ENCODE results near the gene PIK3R3.
"Not testable (repeated sequence)": the region's sequence is repeated elsewhere in the genome, so short reads cannot be mapped to it uniquely, and the experiment has no call there.

Gene PIK3R3

DNA sequence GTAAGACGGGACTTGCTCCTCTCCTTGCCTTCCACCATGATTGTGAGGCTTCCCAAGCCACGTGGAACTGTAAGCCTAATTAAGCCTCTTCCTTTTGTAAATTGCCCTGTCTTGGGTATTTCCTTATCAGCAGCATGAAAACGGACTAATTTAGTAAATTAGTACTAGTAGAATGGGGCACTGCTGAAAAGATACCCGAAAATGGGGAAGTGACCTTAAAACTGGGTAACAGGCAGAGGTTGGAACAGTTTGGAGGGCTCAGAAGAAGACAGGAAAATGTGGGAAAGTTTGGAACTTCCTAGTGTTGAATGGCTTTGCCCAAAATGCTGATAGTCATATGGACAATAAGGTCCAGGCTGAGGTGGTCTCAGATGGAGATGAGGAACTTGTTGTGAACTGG, 75.2 kb downstream of the PIK3R3 start:
- not testable (repeated sequence) for H3K27me3 ChIP-seq (ENCODE audit: control insufficient read depth in 5 of 5, insufficient read depth in 4 of 5, low read length in 5 of 5); H3K9me3 ChIP-seq (ENCODE audit: control insufficient read depth in 5 of 5, low read length in 5 of 5); H3K27ac ChIP-seq (ENCODE audit: low read depth, low read length); H3K4me3 ChIP-seq (ENCODE audit: low read depth in 1 of 5, low read length in 5 of 5); H3K4me1 ChIP-seq (ENCODE audit: control insufficient read depth in 5 of 5, insufficient read depth in 5 of 5, low read length in 5 of 5); H3K9ac ChIP-seq (ENCODE audit: low read length in 5 of 5)
- H3K36me3 ChIP-seq (ENCODE audit: control insufficient read depth in 5 of 5, insufficient read depth in 5 of 5, low read length in 5 of 5), result peaks cover 0 to 37% (median 28%) of the 10 kb centered on the region in 5 donors

DNA sequence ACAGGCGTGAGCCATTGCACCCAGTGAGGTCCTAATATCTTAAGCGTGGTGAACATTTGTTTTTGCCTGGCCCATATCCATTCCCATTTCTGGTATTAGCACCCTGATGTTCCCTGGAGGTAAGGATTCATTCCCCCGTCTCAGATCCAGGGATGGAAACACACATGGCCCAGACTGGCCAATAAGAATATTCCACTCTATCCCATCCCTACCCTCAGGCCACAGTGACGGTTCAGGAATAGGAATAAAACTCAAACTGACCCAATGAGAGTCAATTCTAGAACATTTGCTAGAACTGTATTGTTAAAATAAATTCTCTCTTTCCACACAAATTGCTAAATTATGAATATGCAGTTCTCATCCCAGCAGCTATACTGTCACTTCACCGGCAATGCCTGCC, 76.1 kb downstream of the PIK3R3 start:
- H3K27me3 ChIP-seq (ENCODE audit: control insufficient read depth in 5 of 5, insufficient read depth in 4 of 5, low read length in 5 of 5), result no peaks in the 10 kb centered on the region
- no peaks in the 10 kb centered on the region for H3K9me3 ChIP-seq (ENCODE audit: control insufficient read depth in 5 of 5, low read length in 5 of 5)
- H3K4me1 ChIP-seq (ENCODE audit: control insufficient read depth in 5 of 5, insufficient read depth in 5 of 5, low read length in 5 of 5), result no peaks in the 10 kb centered on the region
- peaks cover 0 to 32% (median 23%) of the 10 kb centered on the region in 5 donors for H3K36me3 ChIP-seq (ENCODE audit: control insufficient read depth in 5 of 5, insufficient read depth in 5 of 5, low read length in 5 of 5)
- H3K4me3 ChIP-seq (ENCODE audit: low read depth in 1 of 5, low read length in 5 of 5), result no peak overlapping the region
- H3K27ac ChIP-seq (ENCODE audit: low read depth, low read length), result no peak overlapping the region
- H3K9ac ChIP-seq (ENCODE audit: low read length in 5 of 5), result no peak overlapping the region

DNA sequence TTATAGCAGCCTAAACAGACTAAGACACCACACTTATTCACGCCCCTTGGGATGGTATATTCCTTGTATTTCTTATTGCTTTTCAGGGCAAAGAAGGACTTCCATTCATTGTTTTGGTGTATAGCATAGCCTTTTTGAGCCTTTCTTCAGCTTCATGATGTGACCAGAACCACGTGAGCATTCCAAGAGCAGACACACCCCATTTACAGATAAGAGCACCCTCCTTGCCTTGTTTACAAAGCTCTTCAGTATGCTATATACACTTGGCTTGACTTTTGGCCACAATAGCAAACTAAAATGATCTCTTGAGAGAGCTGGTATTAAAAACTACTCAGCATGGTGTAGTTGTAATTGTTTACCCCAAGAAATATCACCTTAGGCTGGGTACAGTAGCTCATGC, 78.7 kb downstream of the PIK3R3 start:
- Histone ChIP-seq H3K4me3 (ENCODE audit: low read depth in 1 of 5, low read length in 5 of 5) (no peak overlapping the region), H3K27me3 (ENCODE audit: control insufficient read depth in 5 of 5, insufficient read depth in 4 of 5, low read length in 5 of 5) (no peaks in the 10 kb centered on the region), H3K4me1 (ENCODE audit: control insufficient read depth in 5 of 5, insufficient read depth in 5 of 5, low read length in 5 of 5) (no peaks in the 10 kb centered on the region), H3K36me3 (ENCODE audit: control insufficient read depth in 5 of 5, insufficient read depth in 5 of 5, low read length in 5 of 5) (peaks cover 0 to 18% (median 13%) of the 10 kb centered on the region in 5 donors), H3K9me3 (ENCODE audit: control insufficient read depth in 5 of 5, low read length in 5 of 5) (no peaks in the 10 kb centered on the region), H3K27ac (ENCODE audit: low read depth, low read length) (no peak overlapping the region), H3K9ac (ENCODE audit: low read length in 5 of 5) (no peak overlapping the region)

DNA sequence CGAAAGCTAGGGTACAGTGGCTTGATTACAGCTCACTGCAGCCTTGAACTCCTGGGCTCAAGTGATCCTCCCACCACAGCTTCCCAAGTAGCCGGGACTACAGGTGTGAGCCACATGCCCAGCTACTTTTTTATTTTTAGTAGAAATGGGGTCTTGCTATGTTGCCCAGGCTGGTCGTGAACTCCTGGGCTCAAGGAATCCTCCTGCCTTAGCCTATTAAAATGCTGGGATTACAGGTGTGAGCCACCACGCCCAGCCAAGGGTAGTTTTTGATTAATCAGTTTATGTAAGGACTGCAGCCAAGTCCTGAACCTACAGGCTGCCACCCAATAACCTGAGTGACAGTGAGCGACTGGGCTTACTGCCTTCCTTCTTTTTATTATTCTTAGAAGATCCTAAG, 88.3 kb downstream of the PIK3R3 start:
- Histone ChIP-seq H3K9me3 (ENCODE audit: control insufficient read depth in 5 of 5, low read length in 5 of 5) (no peaks in the 10 kb centered on the region), H3K36me3 (ENCODE audit: control insufficient read depth in 5 of 5, insufficient read depth in 5 of 5, low read length in 5 of 5) (peaks cover 0 to 35% (median 11%) of the 10 kb centered on the region in 5 donors), H3K4me3 (ENCODE audit: low read depth in 1 of 5, low read length in 5 of 5) (no peak overlapping the region), H3K4me1 (ENCODE audit: control insufficient read depth in 5 of 5, insufficient read depth in 5 of 5, low read length in 5 of 5) (peaks cover 0 to 23% (median 0%) of the 10 kb centered on the region in 5 donors), H3K9ac (ENCODE audit: low read length in 5 of 5) (no peak overlapping the region), H3K27me3 (ENCODE audit: control insufficient read depth in 5 of 5, insufficient read depth in 4 of 5, low read length in 5 of 5) (peaks cover 0 to 5% (median 0%) of the 10 kb centered on the region in 5 donors), H3K27ac (ENCODE audit: low read depth, low read length) (no peak overlapping the region)

DNA sequence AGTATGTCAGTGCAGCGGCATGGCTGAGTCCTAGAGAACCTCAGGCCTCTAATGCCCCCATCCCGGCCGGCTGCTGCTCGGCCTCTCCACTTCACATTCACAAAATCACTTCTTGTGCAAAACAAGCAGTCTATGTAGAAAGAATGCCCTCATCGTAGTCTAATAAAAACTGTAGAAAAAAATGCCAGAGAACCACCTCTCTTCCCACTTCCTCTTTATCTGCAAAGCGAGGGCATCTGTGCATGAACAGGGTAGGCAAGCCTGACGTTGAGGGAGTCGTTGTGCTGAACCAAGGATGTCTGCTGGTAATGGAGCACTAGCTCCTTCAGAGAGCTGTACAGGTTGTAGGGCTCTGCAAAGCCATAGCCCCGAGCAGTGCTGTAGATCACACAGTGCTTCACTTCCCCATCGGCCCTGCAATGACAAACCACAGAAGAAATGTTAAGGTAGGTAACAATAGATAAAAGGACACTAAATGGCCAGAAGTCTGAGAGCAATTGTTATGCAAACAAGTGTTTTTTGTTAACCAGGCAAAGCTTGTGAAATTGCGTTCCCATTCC, 88.9 kb downstream of the PIK3R3 start:
- Histone ChIP-seq H3K36me3 (ENCODE audit: control insufficient read depth in 5 of 5, insufficient read depth in 5 of 5, low read length in 5 of 5) (peaks cover 0 to 35% (median 11%) of the 10 kb centered on the region in 5 donors), H3K4me1 (ENCODE audit: control insufficient read depth in 5 of 5, insufficient read depth in 5 of 5, low read length in 5 of 5) (peaks cover 0 to 23% (median 0%) of the 10 kb centered on the region in 5 donors), H3K27me3 (ENCODE audit: control insufficient read depth in 5 of 5, insufficient read depth in 4 of 5, low read length in 5 of 5) (peaks cover 0 to 5% (median 0%) of the 10 kb centered on the region in 5 donors), H3K27ac (ENCODE audit: low read depth, low read length) (no peak overlapping the region), H3K9me3 (ENCODE audit: control insufficient read depth in 5 of 5, low read length in 5 of 5) (no peaks in the 10 kb centered on the region), H3K4me3 (ENCODE audit: low read depth in 1 of 5, low read length in 5 of 5) (no peak overlapping the region), H3K9ac (ENCODE audit: low read length in 5 of 5) (no peak overlapping the region)

DNA sequence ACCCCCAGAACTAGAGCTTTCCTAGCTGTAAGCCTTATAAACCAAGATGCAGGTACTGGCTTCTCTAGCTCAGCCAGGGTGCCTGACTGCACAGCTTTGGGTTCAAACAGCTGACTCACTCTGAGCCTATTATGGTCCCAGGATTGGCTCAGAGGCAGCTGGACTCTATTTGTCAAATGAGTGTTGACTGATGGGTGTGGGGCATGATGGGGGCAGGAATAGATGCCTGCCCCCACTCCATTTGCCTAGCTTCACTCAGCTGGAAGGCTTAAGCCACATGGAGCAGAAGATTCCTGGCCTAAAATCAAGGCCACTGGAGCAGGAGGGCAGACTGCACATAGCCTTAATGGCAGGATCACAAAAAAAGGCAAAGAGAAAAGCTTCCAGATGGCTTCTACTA, 90.5 kb downstream of the PIK3R3 start:
- H3K4me1 ChIP-seq (ENCODE audit: control insufficient read depth in 5 of 5, insufficient read depth in 5 of 5, low read length in 5 of 5), result peaks cover 0 to 35% (median 0%) of the 10 kb centered on the region in 5 donors
- no peak overlapping the region for H3K27ac ChIP-seq (ENCODE audit: low read depth, low read length)
- no peaks in the 10 kb centered on the region for H3K9me3 ChIP-seq (ENCODE audit: control insufficient read depth in 5 of 5, low read length in 5 of 5)
- peaks cover 0 to 3% (median 0%) of the 10 kb centered on the region in 5 donors for H3K27me3 ChIP-seq (ENCODE audit: control insufficient read depth in 5 of 5, insufficient read depth in 4 of 5, low read length in 5 of 5)
- H3K9ac ChIP-seq (ENCODE audit: low read length in 5 of 5), result peak overlapping the region in 1 of 5 donors; percentile 3
- no peak overlapping the region for H3K4me3 ChIP-seq (ENCODE audit: low read depth in 1 of 5, low read length in 5 of 5)
- peaks cover 0 to 35% (median 11%) of the 10 kb centered on the region in 5 donors for H3K36me3 ChIP-seq (ENCODE audit: control insufficient read depth in 5 of 5, insufficient read depth in 5 of 5, low read length in 5 of 5)

DNA sequence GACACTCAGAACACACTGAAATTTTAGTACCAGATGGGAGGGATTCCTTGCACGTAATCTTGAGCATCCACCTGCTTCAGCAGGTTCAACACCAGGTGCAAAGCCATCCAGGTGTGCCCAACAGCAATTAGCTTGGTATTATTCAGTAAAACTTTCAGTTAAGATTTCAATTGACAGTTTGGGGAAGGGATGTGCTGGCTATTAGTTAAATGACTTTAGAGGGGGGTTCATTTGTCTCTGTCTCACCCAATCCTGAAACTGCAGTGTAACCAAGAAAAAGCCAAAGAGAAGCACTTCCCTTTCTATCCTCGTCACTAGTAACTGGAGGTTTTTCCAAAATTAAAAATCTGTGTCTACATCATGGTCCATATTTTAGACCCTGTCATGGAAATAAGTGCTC, 90.9 kb downstream of the PIK3R3 start:
- H3K27ac ChIP-seq (ENCODE audit: low read depth, low read length), result no peak overlapping the region
- H3K27me3 ChIP-seq (ENCODE audit: control insufficient read depth in 5 of 5, insufficient read depth in 4 of 5, low read length in 5 of 5), result peaks cover 0 to 3% (median 0%) of the 10 kb centered on the region in 5 donors
- H3K4me1 ChIP-seq (ENCODE audit: control insufficient read depth in 5 of 5, insufficient read depth in 5 of 5, low read length in 5 of 5), result peaks cover 0 to 35% (median 0%) of the 10 kb centered on the region in 5 donors
- H3K9me3 ChIP-seq (ENCODE audit: control insufficient read depth in 5 of 5, low read length in 5 of 5), result no peaks in the 10 kb centered on the region
- H3K4me3 ChIP-seq (ENCODE audit: low read depth in 1 of 5, low read length in 5 of 5), result no peak overlapping the region
- peak overlapping the region in 1 of 5 donors; percentile 3 for H3K9ac ChIP-seq (ENCODE audit: low read length in 5 of 5)
- peaks cover 0 to 35% (median 9%) of the 10 kb centered on the region in 5 donors for H3K36me3 ChIP-seq (ENCODE audit: control insufficient read depth in 5 of 5, insufficient read depth in 5 of 5, low read length in 5 of 5)

DNA sequence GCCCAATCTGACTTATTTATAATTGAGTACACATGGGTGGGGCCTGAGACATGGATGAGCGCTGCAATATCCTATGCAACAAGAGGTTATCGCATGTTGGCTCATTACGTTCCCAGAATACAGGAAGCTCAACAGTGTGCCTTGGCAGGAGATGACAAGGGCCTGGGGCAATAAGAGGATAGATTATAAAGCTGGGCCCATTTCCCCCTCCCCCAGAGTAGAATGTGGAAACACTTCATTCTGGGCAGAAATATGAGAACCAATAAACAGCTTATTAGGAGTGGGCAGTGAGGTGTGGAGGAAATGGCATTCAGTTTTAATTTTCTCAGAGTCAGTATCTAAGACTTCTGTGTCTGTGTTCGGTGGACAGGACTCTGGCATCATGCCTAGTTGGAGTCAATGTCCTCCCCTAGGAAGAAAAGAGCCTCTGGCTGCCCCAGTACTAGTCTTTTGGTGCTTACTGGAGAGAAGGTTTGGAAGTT, 92.8 kb downstream of the PIK3R3 start:
- H3K9me3 ChIP-seq (ENCODE audit: control insufficient read depth in 5 of 5, low read length in 5 of 5), result no peaks in the 10 kb centered on the region
- no peak overlapping the region for H3K27ac ChIP-seq (ENCODE audit: low read depth, low read length)
- no peak overlapping the region for H3K9ac ChIP-seq (ENCODE audit: low read length in 5 of 5)
- H3K4me3 ChIP-seq (ENCODE audit: low read depth in 1 of 5, low read length in 5 of 5), result no peak overlapping the region
- no peaks in the 10 kb centered on the region for H3K27me3 ChIP-seq (ENCODE audit: control insufficient read depth in 5 of 5, insufficient read depth in 4 of 5, low read length in 5 of 5)
- peaks cover 0 to 30% (median 15%) of the 10 kb centered on the region in 5 donors for H3K36me3 ChIP-seq (ENCODE audit: control insufficient read depth in 5 of 5, insufficient read depth in 5 of 5, low read length in 5 of 5)
- peaks cover 0 to 35% (median 0%) of the 10 kb centered on the region in 5 donors for H3K4me1 ChIP-seq (ENCODE audit: control insufficient read depth in 5 of 5, insufficient read depth in 5 of 5, low read length in 5 of 5)

DNA sequence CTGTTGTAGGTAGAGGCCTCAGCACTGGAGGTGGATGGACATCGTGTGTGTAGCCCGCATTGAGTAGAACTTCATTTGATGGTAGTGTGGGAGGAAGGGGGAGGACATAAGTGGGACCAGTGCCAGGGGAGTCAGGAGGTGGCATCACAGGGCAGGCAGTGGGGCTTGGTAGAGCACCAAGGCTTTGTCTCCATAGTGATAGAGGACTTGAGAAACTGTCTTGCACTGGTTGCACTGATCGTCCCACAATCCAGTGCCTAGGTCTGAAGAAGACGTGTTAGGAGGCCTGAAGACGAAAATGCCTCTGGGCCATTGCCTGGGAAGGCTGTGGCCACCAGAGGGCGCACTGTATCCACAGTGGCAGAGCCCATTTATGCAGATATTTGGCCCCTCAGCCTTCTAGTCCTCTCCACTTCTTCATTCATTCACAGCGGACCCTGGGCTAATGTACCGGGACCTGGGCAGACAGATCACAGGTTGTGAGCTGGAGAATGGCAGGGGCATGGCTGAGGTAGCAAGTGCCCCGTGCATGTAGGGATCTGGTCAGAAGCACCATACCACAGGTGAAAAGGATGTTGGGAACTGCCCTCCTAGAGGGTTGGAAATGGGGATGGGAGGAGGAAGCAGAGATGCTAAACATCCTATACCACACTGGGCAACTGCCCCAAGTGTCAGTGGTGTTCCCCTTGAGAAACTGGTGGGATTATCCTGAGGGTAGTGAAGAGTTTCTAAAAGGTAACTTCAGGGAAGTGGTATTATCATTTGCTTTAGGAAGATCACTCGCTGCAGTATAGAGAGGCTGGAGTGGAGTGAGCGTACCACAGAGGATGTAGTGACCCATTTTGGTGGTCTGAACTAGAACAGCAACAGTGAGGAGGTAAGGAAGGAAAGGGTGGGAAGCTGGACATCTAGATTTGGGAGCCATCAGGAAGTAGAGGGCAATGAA, 95.3 kb downstream of the PIK3R3 start:
- H3K9ac ChIP-seq (ENCODE audit: low read length in 5 of 5), result no peak overlapping the region
- no peaks in the 10 kb centered on the region for H3K27me3 ChIP-seq (ENCODE audit: control insufficient read depth in 5 of 5, insufficient read depth in 4 of 5, low read length in 5 of 5)
- H3K36me3 ChIP-seq (ENCODE audit: control insufficient read depth in 5 of 5, insufficient read depth in 5 of 5, low read length in 5 of 5), result peaks cover 0 to 25% (median 16%) of the 10 kb centered on the region in 5 donors
- no peak overlapping the region for H3K27ac ChIP-seq (ENCODE audit: low read depth, low read length)
- peaks cover 0 to 35% (median 0%) of the 10 kb centered on the region in 5 donors for H3K4me1 ChIP-seq (ENCODE audit: control insufficient read depth in 5 of 5, insufficient read depth in 5 of 5, low read length in 5 of 5)
- no peak overlapping the region for H3K4me3 ChIP-seq (ENCODE audit: low read depth in 1 of 5, low read length in 5 of 5)
- H3K9me3 ChIP-seq (ENCODE audit: control insufficient read depth in 5 of 5, low read length in 5 of 5), result no peaks in the 10 kb centered on the region
